Memory B cell (primary cell): ENCODE measurements around the gene ME1.
"Not testable (repeated sequence)": the region's sequence is repeated elsewhere in the genome, so short reads cannot be mapped to it uniquely, and the experiment has no call there.

Experiments used
- ATAC-seq: fragments of 150-1000 bp; cut with Tn5 transposase; 2 replicates; pipeline ENCODE4 v1.10.0; 2021; ENCODE audit warnings: low read depth, mild to moderate bottlenecking, moderate library complexity
- DNase-seq, 2 donors: peaks; one replicate each; pipeline ENCODE4 v3.0.0; 2022; ENCODE audit warnings: low spot score in 2 of 2
- H3K27ac Mint-ChIP-seq: one replicate; pipeline ENCODE4 v1.8.0; 2022; ENCODE audit warnings: mild to moderate bottlenecking, moderate library complexity, mixed read lengths
- H3K27me3 Mint-ChIP-seq: one replicate; pipeline ENCODE4 v1.8.0; 2022; ENCODE audit warnings: mixed read lengths
- H3K36me3 Mint-ChIP-seq: one replicate; pipeline ENCODE4 v1.8.0; 2022; ENCODE audit warnings: mild to moderate bottlenecking, mixed read lengths
- H3K4me1 Mint-ChIP-seq: one replicate; pipeline ENCODE4 v1.8.0; 2022; ENCODE audit warnings: mixed read lengths
- H3K4me3 Mint-ChIP-seq: one replicate; pipeline ENCODE4 v1.8.0; 2022; ENCODE audit warnings: mild to moderate bottlenecking, moderate library complexity, mixed read lengths
- H3K9me3 Mint-ChIP-seq: one replicate; pipeline ENCODE4 v1.8.0; 2022; ENCODE audit warnings: mixed read lengths

ME1 gene

DNA sequence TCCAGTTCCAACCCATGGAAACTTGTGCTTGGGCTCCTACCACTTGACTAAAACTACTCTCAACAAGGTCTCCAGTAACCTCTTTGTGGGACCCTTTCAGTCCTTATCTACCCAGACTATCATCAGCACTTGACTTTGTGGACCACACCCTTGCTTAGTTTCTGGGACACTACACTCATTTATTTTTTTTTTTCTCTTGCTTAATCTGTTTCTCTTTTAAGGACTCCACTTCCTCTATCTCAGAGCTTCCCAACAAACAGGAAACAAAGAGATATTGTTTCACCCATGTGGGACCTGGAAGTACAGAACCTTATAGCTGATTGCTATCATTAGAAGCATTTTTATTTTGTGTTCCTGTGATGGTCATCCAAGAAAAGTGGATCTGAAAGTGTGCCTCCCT, 28.8 kb upstream of the ME1 start:
- Mint-ChIP-seq H3K27ac (no peak overlapping the region), H3K9me3 (no peaks in the 10 kb centered on the region), H3K27me3 (no peaks in the 10 kb centered on the region), H3K4me1 (no peaks in the 10 kb centered on the region), H3K36me3 (no peaks in the 10 kb centered on the region), H3K4me3 (no peak overlapping the region)
- ATAC-seq (no peak), DNase-seq (no peak)

DNA sequence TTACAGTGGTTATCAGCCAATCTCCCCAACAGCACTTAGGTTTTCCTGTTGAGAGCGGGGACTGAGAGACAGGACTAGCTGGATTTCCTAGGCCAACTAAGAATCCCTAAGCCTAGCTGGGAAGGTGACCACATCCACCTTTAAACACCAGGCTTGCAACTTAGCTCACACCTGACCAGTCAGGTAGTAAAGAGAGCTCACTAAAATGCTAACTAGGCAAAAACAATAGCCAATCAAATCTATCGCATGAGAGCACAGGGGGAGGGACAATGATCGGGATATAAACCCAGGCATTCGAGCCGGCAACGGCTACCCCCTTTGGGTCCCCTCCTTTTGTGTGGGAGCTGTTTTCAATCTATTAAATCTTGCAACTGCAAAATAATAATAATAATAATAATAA, 19.2 kb upstream of the ME1 start:
- not testable (repeated sequence) for H3K4me3 Mint-ChIP-seq, H3K27me3 Mint-ChIP-seq, H3K4me1 Mint-ChIP-seq, H3K36me3 Mint-ChIP-seq, H3K9me3 Mint-ChIP-seq, DNase-seq, ATAC-seq, H3K27ac Mint-ChIP-seq

DNA sequence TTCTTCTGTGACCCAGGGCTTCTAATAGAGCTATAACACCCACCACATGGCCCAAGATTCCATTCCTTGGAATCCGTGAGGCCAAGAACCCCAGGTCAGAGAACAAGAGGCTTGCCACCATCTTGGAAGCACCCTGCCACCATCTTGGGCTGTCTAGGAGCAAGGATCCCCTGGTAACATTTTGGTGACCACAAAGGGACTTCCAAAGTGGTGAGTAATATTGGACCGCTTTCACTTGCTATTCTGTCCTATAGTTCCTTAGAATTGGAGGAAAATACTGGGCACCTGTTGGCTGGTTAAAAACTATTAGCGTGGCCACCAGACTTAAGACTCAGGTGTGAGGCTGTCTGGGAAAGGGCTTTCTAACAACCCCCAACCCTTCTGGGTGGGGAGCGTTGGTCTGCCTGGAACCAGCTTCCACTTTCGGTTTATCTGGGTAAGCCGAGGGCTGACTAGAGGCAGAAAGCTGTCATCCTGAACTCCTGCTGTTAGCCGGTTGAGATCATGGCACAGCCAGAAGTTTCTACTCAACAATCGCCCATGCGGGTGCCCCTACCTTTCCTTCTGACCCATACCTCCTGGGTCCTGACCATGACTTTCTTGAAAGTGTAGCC, 13.3 kb upstream of the ME1 start:
- DNase-seq, H3K27ac Mint-ChIP-seq, H3K9me3 Mint-ChIP-seq, H3K36me3 Mint-ChIP-seq, ATAC-seq, H3K4me3 Mint-ChIP-seq, H3K4me1 Mint-ChIP-seq, H3K27me3 Mint-ChIP-seq: not testable (repeated sequence)

DNA sequence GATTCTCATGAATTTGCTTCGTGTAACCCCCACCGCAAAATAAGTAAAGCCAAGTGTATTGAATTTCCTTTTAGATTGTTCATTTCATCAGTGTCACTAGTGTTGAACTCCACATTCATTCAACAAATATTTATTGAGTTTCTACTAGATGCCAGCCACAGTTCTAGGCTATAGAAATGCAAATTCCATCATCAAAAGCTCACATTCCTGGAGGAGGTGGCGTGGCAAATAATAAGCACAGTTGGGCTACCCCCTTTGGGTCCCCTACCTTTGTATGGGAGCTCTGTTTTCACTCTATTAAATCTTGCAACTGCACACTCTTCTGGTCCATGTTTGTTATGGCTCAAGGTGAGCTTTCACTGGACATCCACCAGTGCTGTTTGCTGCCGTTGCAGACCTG, 12.7 kb upstream of the ME1 start:
- no peak for ATAC-seq

DNA sequence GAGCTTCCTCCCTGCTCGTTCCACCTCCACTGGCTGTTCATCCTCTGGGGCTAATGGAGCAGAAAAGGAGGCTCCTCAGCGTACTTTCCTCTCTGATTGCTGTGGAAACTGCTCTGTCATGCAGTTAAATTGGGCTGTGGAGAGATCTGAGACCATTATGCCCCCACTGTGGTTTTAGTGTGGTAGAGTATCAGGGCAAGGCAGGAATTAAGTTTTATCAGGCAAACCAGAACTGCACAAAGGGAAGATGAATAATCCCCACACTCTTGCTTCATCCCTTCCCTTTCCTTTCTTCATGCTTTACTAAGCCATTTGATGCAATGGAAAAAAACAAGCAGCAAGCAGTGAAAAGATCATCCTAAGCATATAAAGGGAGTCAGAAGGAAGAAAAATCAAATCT, 11.9 kb upstream of the ME1 start:
- H3K27ac Mint-ChIP-seq, result no peak overlapping the region
- peaks cover 3% of the 10 kb centered on the region for H3K27me3 Mint-ChIP-seq
- H3K4me3 Mint-ChIP-seq, result no peak overlapping the region
- ATAC-seq, result no peak
- no peaks in the 10 kb centered on the region for H3K36me3 Mint-ChIP-seq
- no peaks in the 10 kb centered on the region for H3K4me1 Mint-ChIP-seq
- H3K9me3 Mint-ChIP-seq, result peaks cover 1% of the 10 kb centered on the region
- DNase-seq, result no peak

More for the DNA sequence above, 12.7 kb upstream of the ME1 start:
- no peaks in the 10 kb centered on the region for H3K36me3 Mint-ChIP-seq
- no peak overlapping the region for H3K27ac Mint-ChIP-seq
- no peak for DNase-seq
- H3K4me1 Mint-ChIP-seq, result no peaks in the 10 kb centered on the region
- H3K27me3 Mint-ChIP-seq, result peaks cover 3% of the 10 kb centered on the region
- peaks cover 1% of the 10 kb centered on the region for H3K9me3 Mint-ChIP-seq
- no peak overlapping the region for H3K4me3 Mint-ChIP-seq

DNA sequence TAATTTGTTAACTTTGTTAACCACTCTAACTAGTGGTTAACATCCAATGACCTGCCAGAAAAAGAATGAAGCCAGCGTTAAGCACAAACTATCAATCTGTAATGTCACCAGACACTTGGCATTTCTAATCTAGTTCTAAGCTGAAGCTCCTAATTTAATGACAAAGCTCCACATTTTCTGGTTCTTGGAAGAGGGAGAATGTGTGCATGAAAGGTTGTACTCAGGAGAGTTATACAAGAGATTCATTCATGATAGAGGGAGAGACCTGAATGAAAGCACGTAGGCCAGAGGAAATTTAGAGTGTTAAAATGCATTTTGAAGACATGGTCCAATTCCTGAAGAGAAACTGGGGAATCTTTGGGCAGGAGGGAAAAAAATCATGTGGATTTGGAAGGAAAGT, 8.3 kb upstream of the ME1 start:
- H3K27me3 Mint-ChIP-seq, result no peaks in the 10 kb centered on the region
- H3K9me3 Mint-ChIP-seq, result peaks cover 1% of the 10 kb centered on the region
- no peak overlapping the region for H3K27ac Mint-ChIP-seq
- ATAC-seq (no peak), DNase-seq (no peak)
- no peaks in the 10 kb centered on the region for H3K4me1 Mint-ChIP-seq
- no peaks in the 10 kb centered on the region for H3K36me3 Mint-ChIP-seq
- H3K4me3 Mint-ChIP-seq, result no peak overlapping the region

DNA sequence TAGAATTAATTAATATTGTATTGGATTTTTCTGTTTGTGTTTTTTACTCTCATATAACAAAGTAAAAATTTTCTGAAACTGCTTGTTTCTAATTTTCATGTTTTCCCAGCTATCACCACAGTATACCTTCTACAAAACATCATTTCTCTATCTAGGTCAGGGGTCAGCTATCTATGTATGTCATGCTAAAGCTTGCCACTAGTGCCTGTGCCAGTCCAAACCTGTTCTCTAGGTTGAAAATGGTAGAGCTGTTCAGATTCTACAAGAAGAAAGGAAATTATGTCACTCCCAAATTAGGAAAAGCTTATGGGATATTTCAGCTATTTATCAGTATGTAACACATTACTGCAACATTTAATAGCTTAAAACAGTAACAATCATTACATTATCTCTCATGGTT, 5.8 kb upstream of the ME1 start:
- Mint-ChIP-seq H3K27me3 (no peaks in the 10 kb centered on the region), H3K36me3 (no peaks in the 10 kb centered on the region), H3K27ac (no peak overlapping the region), H3K4me3 (no peak overlapping the region), H3K9me3 (peaks cover 1% of the 10 kb centered on the region), H3K4me1 (no peaks in the 10 kb centered on the region)
- DNase-seq (no peak), ATAC-seq (no peak)

DNA sequence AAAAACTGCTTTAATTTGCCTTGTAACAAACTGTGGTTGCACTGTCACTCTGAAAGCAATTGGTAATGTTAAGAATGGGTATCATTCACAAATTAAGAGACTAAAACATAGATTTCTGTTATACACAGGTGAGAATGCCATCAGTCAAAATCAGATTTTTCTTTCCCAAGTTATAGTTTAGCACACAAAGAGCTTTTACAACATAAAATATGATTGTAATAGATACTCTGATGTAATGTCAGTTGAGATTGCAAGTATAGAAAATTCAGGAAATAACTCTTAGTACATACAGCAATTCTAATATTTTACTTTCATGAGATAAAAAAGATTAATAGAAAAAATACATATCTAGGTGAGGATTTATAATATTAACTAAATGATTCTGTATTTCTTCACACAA, 2.3 kb upstream of the ME1 start:
- H3K27ac Mint-ChIP-seq, result no peak overlapping the region
- no peak overlapping the region for H3K4me3 Mint-ChIP-seq

DNA sequence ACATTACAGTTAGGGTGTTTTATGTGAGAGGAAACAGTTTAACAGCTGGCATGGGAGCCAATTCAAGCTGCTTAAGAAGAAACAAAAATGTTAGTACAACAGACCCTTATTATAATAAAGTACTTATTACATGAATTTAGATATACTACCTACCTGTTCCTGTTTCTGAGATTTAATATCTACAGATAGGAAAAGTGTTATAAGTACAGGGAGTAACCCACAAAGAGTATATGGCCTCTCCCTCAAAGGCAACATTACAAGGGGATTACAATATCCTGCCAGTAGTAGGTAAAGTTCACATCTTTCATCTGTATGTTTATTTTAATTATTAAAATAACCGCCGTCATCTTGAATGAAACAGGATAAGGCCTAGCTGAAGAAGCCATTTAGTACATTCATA, 1.8 kb upstream of the ME1 start:
- DNase-seq (no peak), ATAC-seq (no peak)
- Mint-ChIP-seq H3K27ac (no peak overlapping the region), H3K27me3 (peaks cover 6% of the 10 kb centered on the region), H3K36me3 (no peaks in the 10 kb centered on the region), H3K4me3 (no peak overlapping the region), H3K4me1 (no peaks in the 10 kb centered on the region), H3K9me3 (no peaks in the 10 kb centered on the region)

More for the DNA sequence above, 2.3 kb upstream of the ME1 start:
- Mint-ChIP-seq H3K9me3 (no peaks in the 10 kb centered on the region), H3K36me3 (no peaks in the 10 kb centered on the region), H3K27me3 (peaks cover 6% of the 10 kb centered on the region), H3K4me1 (no peaks in the 10 kb centered on the region)
- no peak for DNase-seq
- no peak for ATAC-seq

DNA sequence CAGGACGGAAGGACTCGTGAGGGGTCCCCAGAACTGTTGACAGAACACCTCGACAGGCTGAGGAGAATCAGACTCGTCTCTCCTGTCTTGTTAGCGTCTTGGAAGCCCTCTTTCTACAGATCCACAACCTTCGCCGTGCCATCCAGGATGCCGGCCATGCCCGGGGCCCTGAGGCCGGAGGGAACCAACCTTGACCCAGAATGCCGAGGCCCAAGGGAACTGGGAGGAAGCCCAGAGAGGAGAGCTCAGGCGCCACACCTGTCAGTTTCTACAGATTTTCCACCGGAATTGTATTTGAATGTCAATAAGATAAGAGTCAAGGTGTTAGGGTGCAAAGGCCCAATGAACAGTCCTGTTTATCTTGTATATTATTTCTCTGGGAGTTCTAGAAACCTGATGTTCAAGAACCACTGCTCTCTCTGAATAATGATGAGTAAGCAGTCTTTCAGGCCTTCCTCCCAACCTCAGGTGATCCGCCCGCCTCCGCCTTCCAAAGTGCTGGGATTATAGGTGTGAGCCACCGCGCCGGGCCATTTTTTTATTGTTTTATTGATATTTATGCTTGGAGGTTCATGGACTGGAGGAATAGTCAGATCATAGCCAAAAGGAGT, 799 bp upstream of the ME1 start:
- ATAC-seq, result no peak
- no peaks in the 10 kb centered on the region for H3K4me1 Mint-ChIP-seq
- DNase-seq, result no peak
- H3K4me3 Mint-ChIP-seq, result no peak overlapping the region
- H3K27me3 Mint-ChIP-seq, result peaks cover 6% of the 10 kb centered on the region
- no peaks in the 10 kb centered on the region for H3K36me3 Mint-ChIP-seq
- H3K9me3 Mint-ChIP-seq, result no peaks in the 10 kb centered on the region
- H3K27ac Mint-ChIP-seq, result no peak overlapping the region

DNA sequence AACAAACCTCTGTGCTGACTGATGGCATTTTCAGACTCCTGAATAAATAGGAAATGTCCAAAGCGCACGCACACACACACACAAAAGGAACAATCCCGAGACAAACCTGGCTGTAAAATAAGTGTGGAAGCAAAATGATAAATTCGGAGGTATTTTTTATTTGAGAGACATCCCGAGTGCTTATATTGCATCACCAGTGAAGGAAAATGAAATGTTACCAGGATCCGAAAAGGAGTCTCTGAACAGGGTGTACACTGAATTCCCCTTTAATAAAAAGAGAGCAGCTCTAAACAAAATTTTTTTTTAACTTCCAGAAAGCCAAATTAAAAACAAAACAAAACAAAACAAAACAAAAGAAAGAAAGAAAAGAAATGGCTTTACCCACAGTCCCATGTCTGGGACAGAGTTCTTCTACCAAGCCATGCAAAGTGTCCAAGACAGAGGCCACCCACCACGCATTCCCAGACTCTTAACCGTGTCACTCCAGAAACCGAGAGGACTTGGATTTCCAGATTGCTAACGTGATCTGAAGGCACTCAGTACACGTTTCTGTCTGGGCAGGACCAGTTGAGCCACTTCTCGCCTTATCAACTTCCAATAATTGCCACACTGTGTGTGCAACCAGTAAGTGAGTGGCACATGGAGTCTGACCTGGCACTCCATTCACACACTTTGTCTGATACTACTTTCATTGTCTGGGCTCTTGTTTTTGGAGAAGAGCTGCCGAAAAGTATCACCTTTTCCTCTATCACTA, 817 bp downstream of the ME1 start:
- peaks cover 7% of the 10 kb centered on the region for H3K27me3 Mint-ChIP-seq
- H3K27ac Mint-ChIP-seq, result no peak overlapping the region
- no peak for ATAC-seq
- H3K9me3 Mint-ChIP-seq, result peaks cover 2% of the 10 kb centered on the region
- no peaks in the 10 kb centered on the region for H3K4me1 Mint-ChIP-seq
- no peaks in the 10 kb centered on the region for H3K36me3 Mint-ChIP-seq
- H3K4me3 Mint-ChIP-seq, result no peak overlapping the region
- DNase-seq, result no peak

DNA sequence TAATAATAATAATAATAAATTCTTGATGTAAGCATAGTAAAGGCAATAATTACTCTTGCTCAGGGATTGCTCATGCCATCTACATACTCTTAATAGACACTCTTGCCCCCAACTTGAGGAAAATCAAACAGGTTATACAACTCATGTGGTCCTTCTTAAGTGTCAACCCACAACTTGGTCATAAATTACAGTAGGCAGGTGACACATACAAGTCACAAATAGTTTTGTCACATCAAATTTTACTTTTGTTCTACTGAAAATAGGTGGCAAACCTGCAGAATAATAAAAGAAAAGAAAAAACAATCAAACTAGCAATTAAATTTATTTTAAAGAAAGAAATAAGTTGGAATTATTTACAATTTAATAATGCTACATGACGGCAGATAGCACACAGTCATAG, 1.6 kb downstream of the ME1 start:
- Mint-ChIP-seq H3K36me3 (no peaks in the 10 kb centered on the region), H3K27ac (no peak overlapping the region), H3K4me1 (no peaks in the 10 kb centered on the region), H3K27me3 (peaks cover 7% of the 10 kb centered on the region), H3K9me3 (peaks cover 2% of the 10 kb centered on the region), H3K4me3 (no peak overlapping the region)
- ATAC-seq (no peak), DNase-seq (no peak)

DNA sequence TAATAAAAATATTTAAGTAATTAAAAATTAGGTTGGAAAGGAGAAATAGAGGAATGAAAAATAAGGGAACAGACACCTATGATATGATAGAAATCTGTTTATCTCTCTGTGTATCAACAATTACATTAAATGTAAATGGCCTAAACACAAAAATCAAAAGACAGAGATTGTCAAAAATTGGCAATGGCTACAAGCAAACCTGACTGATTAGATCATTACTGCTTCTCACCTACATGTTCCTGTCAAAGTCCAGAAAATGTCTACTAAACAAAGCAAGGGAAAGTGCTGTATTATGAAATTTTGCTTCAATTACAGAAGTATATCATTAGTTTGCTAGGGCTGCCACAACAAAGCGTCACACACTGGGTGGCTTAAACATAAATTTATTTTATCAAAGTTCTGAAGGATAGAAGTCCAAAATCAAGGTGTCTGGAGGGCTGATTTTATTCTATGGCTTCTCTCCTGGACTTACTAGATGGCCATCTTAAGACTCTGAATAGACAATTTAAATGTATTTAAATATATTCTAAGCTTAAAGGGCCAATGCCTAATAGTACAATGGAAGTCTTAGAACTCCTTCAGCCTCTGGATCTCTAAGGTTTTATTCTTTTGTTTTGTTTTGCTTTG, 6.3 kb downstream of the ME1 start:
- no peak overlapping the region for H3K27ac Mint-ChIP-seq
- ATAC-seq (no peak), DNase-seq (no peak)
- peaks cover 2% of the 10 kb centered on the region for H3K9me3 Mint-ChIP-seq
- H3K4me3 Mint-ChIP-seq, result no peak overlapping the region
- H3K36me3 Mint-ChIP-seq, result no peaks in the 10 kb centered on the region
- no peaks in the 10 kb centered on the region for H3K4me1 Mint-ChIP-seq
- peaks cover 4% of the 10 kb centered on the region for H3K27me3 Mint-ChIP-seq

DNA sequence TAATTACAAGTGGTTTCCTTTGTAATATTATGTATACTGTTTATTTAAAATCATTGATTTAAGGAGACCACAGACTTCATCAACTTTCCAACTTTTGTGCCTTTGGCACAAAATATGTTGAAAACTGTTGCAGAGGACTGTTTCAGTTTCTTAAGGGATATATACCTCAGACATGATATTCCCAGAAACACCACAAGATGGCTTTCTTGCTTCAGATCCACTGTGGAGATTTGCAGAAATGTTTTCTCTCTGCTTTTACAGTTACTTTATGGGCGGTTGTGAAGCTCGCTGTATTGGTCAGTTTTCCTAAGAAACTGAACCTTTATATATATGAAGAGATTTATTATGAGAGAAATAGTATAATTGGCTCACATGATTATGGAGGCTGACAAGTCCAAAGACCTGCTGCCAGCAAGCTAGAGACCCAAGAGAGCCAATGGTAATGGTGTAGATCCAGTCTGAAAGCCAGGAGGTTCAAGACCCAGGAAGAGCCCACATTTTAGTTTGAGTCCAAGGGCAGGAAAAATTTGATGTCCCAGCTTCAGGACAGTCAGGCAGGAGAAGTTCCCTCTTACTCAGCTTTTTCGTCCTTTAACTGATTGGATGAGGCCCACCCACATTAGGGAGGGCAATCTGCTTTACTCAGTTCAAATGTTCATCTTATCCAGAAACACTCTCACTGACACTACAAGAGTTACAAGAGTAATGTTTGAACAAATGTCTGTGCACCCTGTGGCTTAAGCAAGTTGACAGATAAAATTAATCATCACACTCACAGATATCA, 12.8 kb downstream of the ME1 start:
- DNase-seq (no peak), ATAC-seq (no peak)
- H3K4me1 Mint-ChIP-seq, result no peaks in the 10 kb centered on the region
- no peaks in the 10 kb centered on the region for H3K9me3 Mint-ChIP-seq
- no peaks in the 10 kb centered on the region for H3K36me3 Mint-ChIP-seq
- H3K27me3 Mint-ChIP-seq, result no peaks in the 10 kb centered on the region
- H3K27ac Mint-ChIP-seq, result no peak overlapping the region
- H3K4me3 Mint-ChIP-seq, result no peak overlapping the region
